Measurements from ENCODE around the gene THRB.

GRCh38 chr3:24375947-24376384 is 118.7 kb downstream of the THRB start:
- TF ChIP-seq EZH2 (IDR thresholded peaks at IDR 0.05; ENCODE audit: insufficient read depth, poor library complexity, severe bottlenecking) (no peak), EZH2phosphoT487 (IDR thresholded peaks at IDR 0.05; ENCODE audit: insufficient read depth, low read depth) (no peak)

Measured in GM23248 (cell line).